A673 (cell line): Measurements from ENCODE around the gene RGS16. TPM values are rescaled to one million over a fixed set of nuclear protein-coding genes. Genes with fewer than 3 reads are reported as not detected.

Experiments
- BruUV-seq: library from RNA; stranded (reverse); fragments of 400-500 nt; replicated peaks from 2 replicates; lab custom pipeline; 2021; lab: Mats Ljungman, UMichigan
- CTCF ChIA-PET: fragments of 300-600 bp; sonication (Branson Sonifier 250); formaldehyde crosslinking; loops from one replicate; lab custom pipeline; 2022; ENCODE audit warnings: antibody characterized with exemption; lab: Charles Lee
- POLR2A ChIA-PET: fragments of 300-600 bp; sonication (Branson Sonifier 250); formaldehyde crosslinking; loops from one replicate; lab custom pipeline; 2022; ENCODE audit warnings: antibody characterized with exemption; ENCODE audit not compliant: low non-redundant PET; lab: Charles Lee
- DNase-seq: peaks from one replicate; pipeline ENCODE4 v3.0.0-alpha.2; 2015; ENCODE audit warnings: low spot score
- H3K27ac ChIP-seq: fragments of 200-600 bp; sonication (generic); 2 replicates; pipeline ENCODE4 v1.5.1; 2016; ENCODE audit warnings: mixed run types, low read depth, mild to moderate bottlenecking, mixed read lengths, antibody characterized with exemption, low read length; ENCODE audit not compliant: poor library complexity, severe bottlenecking
- H3K27me3 ChIP-seq: fragments of 200-600 bp; sonication (generic); replicated peaks from 2 replicates; pipeline ENCODE4 v1.6.1; 2017; ENCODE audit warnings: mixed run types, low read depth, mild to moderate bottlenecking, mixed read lengths, antibody characterized with exemption, low read length; ENCODE audit not compliant: insufficient read depth, poor library complexity
- H3K36me3 ChIP-seq: fragments of 200-600 bp; sonication (generic); 2 replicates; pipeline ENCODE4 v1.6.1; 2016; ENCODE audit warnings: mixed run types, mild to moderate bottlenecking, mixed read lengths, antibody characterized with exemption, low read length; ENCODE audit not compliant: insufficient read depth, poor library complexity, severe bottlenecking
- H3K4me1 ChIP-seq: fragments of 200-600 bp; sonication (generic); 2 replicates; pipeline ENCODE4 v1.6.1; 2017; ENCODE audit warnings: mixed run types, mild to moderate bottlenecking, mixed read lengths, antibody characterized with exemption, low read length; ENCODE audit not compliant: insufficient read depth, poor library complexity, severe bottlenecking
- H3K4me3 ChIP-seq: fragments of 200-600 bp; sonication (generic); 2 replicates; pipeline ENCODE4 v1.5.1; 2016; ENCODE audit warnings: low read depth, mixed run types, mild to moderate bottlenecking, mixed read lengths, low read length; ENCODE audit not compliant: poor library complexity, severe bottlenecking
- H3K9me3 ChIP-seq: fragments of 200-600 bp; sonication (generic); 2 replicates; pipeline ENCODE4 v1.6.1; 2016; ENCODE audit warnings: mixed run types, low read depth, mild to moderate bottlenecking, mixed read lengths, antibody characterized with exemption, low read length; ENCODE audit not compliant: poor library complexity, severe bottlenecking
- CTCF ChIP-seq: fragments of 300-800, 200-600 bp; sonication (generic); conservative IDR thresholded peaks from 2 replicates; pipeline ENCODE4 v1.5.1; 2017; ENCODE audit warnings: low read depth, mild to moderate bottlenecking, antibody characterized with exemption, low read length, moderate library complexity, mixed read lengths
- EZH2 ChIP-seq: fragments of 200-600 bp; sonication (generic); IDR thresholded peaks from 2 replicates; pipeline ENCODE4 v1.6.1; 2017; ENCODE audit warnings: borderline replicate concordance, low read depth, mild to moderate bottlenecking, mixed read lengths, antibody characterized with exemption, low read length; ENCODE audit not compliant: poor library complexity, severe bottlenecking
- intact Hi-C: fragments of 100-400 bp; cut with micrococcal nuclease; formaldehyde crosslinking; loops from one replicate; pipeline ENCODE4 v1.10.0; 2022; ENCODE audit not compliant: unreplicated experiment
- total RNA-seq: library from RNA; stranded (reverse); gene quantifications from 2 replicates; pipeline ENCODE4 v1.2.3, GENCODE V29; 2021

Gene RGS16
- total RNA-seq, 1 experiment from 2014 or later, result 22.1 TPM

GRCh38 chr1:182608845-182609610, 4.8 kb upstream of the RGS16 start:
- BruUV-seq, result no TSS peak
- no peak for DNase-seq
- POLR2A ChIA-PET, result no interaction called here
- Histone ChIP-seq H3K4me1 (peaks cover 71% of the 10 kb centered on the region), H3K27ac (no peak overlapping the region), H3K36me3 (no peaks in the 10 kb centered on the region), H3K27me3 (no peaks in the 10 kb centered on the region), H3K9me3 (no peaks in the 10 kb centered on the region), H3K4me3 (no peak overlapping the region)
- CTCF ChIA-PET, result no interaction called here
- intact Hi-C loops, result no loop called here
- no peak for TF ChIP-seq CTCF
- TF ChIP-seq EZH2, result no peak

- Histone ChIP-seq H3K27me3 (no peaks in the 10 kb centered on the region), H3K36me3 (no peaks in the 10 kb centered on the region), H3K4me1 (peaks cover 63% of the 10 kb centered on the region), H3K27ac (no peak overlapping the region), H3K4me3 (no peak overlapping the region), H3K9me3 (no peaks in the 10 kb centered on the region)
- ChIA-PET CTCF (no interaction called here), POLR2A (no interaction called here)
- TF ChIP-seq CTCF, result no peak
- no peak for TF ChIP-seq EZH2
- DNase-seq, result no peak
- intact Hi-C loops, result no loop called here
- BruUV-seq, result no TSS peak
Observed at GRCh38 chr1:182608236-182608635, 4.0 kb upstream of the RGS16 start.

- POLR2A ChIA-PET, result no interaction called here
- DNase-seq, result no peak
- no TSS peak for BruUV-seq
- peaks cover 5% of the 10 kb centered on the region for H3K36me3 ChIP-seq
- CTCF ChIA-PET, result no interaction called here
- H3K4me3 ChIP-seq, result no peak overlapping the region
- H3K27me3 ChIP-seq, result no peaks in the 10 kb centered on the region
- intact Hi-C loops, result no loop called here
- H3K4me1 ChIP-seq, result peaks cover 60% of the 10 kb centered on the region
- H3K27ac ChIP-seq, result no peak overlapping the region
- H3K9me3 ChIP-seq, result no peaks in the 10 kb centered on the region
- TF ChIP-seq EZH2, result no peak
- no peak for TF ChIP-seq CTCF
Observed at GRCh38 chr1:182607566-182607965, 3.4 kb upstream of the RGS16 start.
